Measurements from ENCODE around the gene TDG. TPM values are rescaled to one million over a fixed set of nuclear protein-coding genes. Genes with fewer than 3 reads are reported as not detected.
"Not testable (repeated sequence)": the region's sequence is repeated elsewhere in the genome, so short reads cannot be mapped to it uniquely, and the experiment has no call there.

TDG gene
- total RNA-seq, 1 donor from 2014 or later: 16.5 TPM

- DNase-seq (ENCODE audit: low spot score): no peak
Measured at GRCh38 chr12:103960616-103961227, 5.0 kb upstream of the TDG start.

GRCh38 chr12:103962493-103962892 is 3.2 kb upstream of the TDG start:
- DNase-seq (ENCODE audit: low spot score): no peak

GRCh38 chr12:103964805-103965204 is 867 bp upstream of the TDG start:
- DNase-seq (ENCODE audit: low spot score): no peak

- no peak for DNase-seq (ENCODE audit: low spot score)
Measured at GRCh38 chr12:103965255-103965589, 450 bp upstream of the TDG start.

- no peak for DNase-seq (ENCODE audit: low spot score)
Measured at GRCh38 chr12:103966736-103967135, 1.1 kb downstream of the TDG start.

- no peak for DNase-seq (ENCODE audit: low spot score)
Measured at GRCh38 chr12:103969391-103969790, 3.7 kb downstream of the TDG start.

- no peak for DNase-seq (ENCODE audit: low spot score)
Measured at GRCh38 chr12:103973909-103974308, 8.2 kb downstream of the TDG start.

- DNase-seq (ENCODE audit: low spot score): no peak
Measured at GRCh38 chr12:103975368-103975767, 9.7 kb downstream of the TDG start.

GRCh38 chr12:103978384-103978982 is 12.8 kb downstream of the TDG start:
- DNase-seq (ENCODE audit: low spot score): no peak

- no peak for DNase-seq (ENCODE audit: low spot score)
Measured at GRCh38 chr12:103986829-103987228, 21.2 kb downstream of the TDG start.

GRCh38 chr12:103994235-103994634 is 28.6 kb downstream of the TDG start:
- no peak for DNase-seq (ENCODE audit: low spot score)

- DNase-seq (ENCODE audit: low spot score): no peak
Measured at GRCh38 chr12:103996595-103996994, 30.9 kb downstream of the TDG start.

- DNase-seq (ENCODE audit: low spot score): no peak
Measured at GRCh38 chr12:103997286-103997900, 31.7 kb downstream of the TDG start.

- no peak for DNase-seq (ENCODE audit: low spot score)
Measured at GRCh38 chr12:103998976-103999375, 33.3 kb downstream of the TDG start.

GRCh38 chr12:104000807-104001434 is 35.2 kb downstream of the TDG start:
- no peak for DNase-seq (ENCODE audit: low spot score)

GRCh38 chr12:104002686-104003085 is 37.0 kb downstream of the TDG start:
- DNase-seq (ENCODE audit: low spot score): no peak

GRCh38 chr12:104003596-104003995 is 37.9 kb downstream of the TDG start:
- no peak for DNase-seq (ENCODE audit: low spot score)

- no peak for DNase-seq (ENCODE audit: low spot score)
Measured at GRCh38 chr12:104006929-104007328, 41.3 kb downstream of the TDG start.

- DNase-seq (ENCODE audit: low spot score): no peak
Measured at GRCh38 chr12:104010121-104010520, 44.4 kb downstream of the TDG start.

GRCh38 chr12:104010606-104011169 is 45.0 kb downstream of the TDG start:
- DNase-seq (ENCODE audit: low spot score): no peak

GRCh38 chr12:104011253-104011652 is 45.6 kb downstream of the TDG start:
- DNase-seq (ENCODE audit: low spot score): no peak

GRCh38 chr12:104012331-104012730 is 46.7 kb downstream of the TDG start:
- no peak for DNase-seq (ENCODE audit: low spot score)

GRCh38 chr12:104021862-104022261 is 56.2 kb downstream of the TDG start:
- not testable (repeated sequence) for DNase-seq (ENCODE audit: low spot score)

Data from mucosa of gallbladder (tissue), 1 donor.